Ureter (tissue), 1 donor: ENCODE results near the gene RIPK1. TPM values are rescaled to one million over a fixed set of nuclear protein-coding genes. Genes with fewer than 3 reads are reported as not detected.
"Not testable (repeated sequence)": the region's sequence is repeated elsewhere in the genome, so short reads cannot be mapped to it uniquely, and the experiment has no call there.

Source experiments
- DNase-seq: peaks from one replicate; pipeline ENCODE4 v3.0.0-alpha.2; 2020; ENCODE audit warnings: low spot score
- total RNA-seq: library from RNA; stranded (reverse); gene quantifications from one replicate; pipeline ENCODE4 v1.2.4, GENCODE V29; 2023
- donor health status: DM: yes; HTN: yes; CAD: no.

Gene RIPK1
- total RNA-seq, 1 donor from 2014 or later: 28.4 TPM

- no peak for DNase-seq
Measured at GRCh38 chr6:3045777-3046176, 22.5 kb upstream of the RIPK1 start.

GRCh38 chr6:3046295-3046694, 22.0 kb upstream of the RIPK1 start:
- no peak for DNase-seq

DNA sequence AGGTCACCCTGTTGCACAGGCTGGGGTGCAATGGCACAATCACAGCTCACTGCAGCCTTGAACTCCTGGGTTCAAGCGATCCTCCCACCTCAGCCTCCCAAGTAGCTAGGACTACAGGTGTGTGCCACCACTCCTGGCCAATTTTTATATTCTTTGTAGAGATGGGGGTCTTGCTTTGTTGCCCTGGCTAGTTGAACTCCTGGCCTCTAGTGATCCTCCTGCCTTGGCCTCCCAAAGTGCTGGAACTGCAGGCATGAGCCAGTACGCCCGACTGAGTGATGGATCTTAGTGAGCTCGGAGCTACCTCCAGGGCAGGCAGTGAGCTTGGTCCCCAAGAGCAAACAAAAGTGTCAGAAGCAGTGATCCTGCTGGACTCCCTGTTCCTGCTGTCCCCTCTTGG, 20.3 kb upstream of the RIPK1 start:
- not testable (repeated sequence) for DNase-seq

GRCh38 chr6:3052481-3053230, 15.6 kb upstream of the RIPK1 start:
- no peak for DNase-seq

DNA sequence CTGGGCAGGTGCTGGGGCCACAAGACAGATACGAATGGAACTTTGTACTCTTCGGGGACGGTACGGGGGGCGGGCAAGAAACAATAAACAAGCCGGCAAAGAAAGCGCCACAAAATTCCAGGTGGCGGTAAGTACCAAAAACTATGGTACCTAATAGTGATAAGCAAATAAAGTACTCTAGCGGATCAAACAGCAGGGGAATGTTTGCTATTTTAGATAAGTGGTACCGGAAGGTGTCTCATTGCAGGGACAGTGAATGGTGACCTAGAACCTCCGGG, 15.1 kb upstream of the RIPK1 start:
- DNase-seq: no peak

- peak; percentile 80 for DNase-seq
Measured at GRCh38 chr6:3054229-3055157, 13.8 kb upstream of the RIPK1 start.

- DNase-seq: not testable (repeated sequence)
Measured at GRCh38 chr6:3055158-3055499, 13.2 kb upstream of the RIPK1 start.

DNA sequence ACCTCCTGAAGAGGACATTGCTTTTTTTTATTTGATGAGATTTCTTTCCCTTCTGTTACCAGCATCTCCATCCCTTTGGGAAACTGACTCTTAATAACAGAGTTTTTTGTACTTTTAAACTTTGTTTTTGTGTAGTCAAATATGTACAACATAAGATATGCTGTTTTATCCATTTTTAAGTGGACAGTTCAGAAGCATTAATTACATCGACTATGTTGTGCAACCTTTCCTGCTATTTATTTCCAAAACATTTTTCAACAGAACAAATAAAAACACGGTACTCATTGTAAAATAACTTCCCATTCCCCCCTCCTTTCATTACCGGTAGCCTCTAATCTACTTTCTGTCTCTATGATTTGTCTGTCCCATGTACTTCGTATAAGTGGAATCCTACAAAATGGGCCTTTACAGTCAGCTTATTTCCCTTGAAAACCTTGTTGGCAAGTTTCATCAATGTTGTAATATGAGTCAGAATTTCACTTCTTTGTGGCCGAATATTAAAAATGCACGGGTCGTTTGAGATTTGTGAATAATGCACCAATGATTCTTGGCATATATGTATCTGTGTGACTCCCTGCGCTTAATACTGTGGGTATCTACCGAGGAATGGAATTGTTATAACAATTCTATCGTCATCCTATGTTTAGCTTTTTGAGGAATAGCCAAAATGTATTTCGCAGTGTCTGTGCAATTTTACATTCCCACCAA, 11.1 kb upstream of the RIPK1 start:
- DNase-seq: no peak

DNA sequence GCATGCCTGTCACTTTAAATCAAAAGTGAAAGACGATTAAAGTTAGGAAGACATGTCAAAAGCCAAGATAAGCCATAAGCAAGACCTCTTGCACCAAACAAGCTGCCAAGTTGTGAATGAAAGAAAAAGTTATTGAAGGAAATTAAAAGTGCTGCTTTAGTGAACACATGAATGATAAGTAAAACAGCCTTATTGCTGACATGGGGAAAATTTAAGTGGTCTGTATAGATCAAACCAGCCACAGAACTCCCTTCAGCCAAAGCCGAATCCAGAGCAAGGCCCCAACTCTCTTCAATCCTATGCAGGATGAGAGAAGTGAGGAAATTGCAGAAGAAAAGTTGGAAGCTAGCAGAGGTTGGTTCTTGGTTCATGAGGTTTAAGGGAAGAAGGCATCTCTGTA, 9.3 kb upstream of the RIPK1 start:
- no peak for DNase-seq

- not testable (repeated sequence) for DNase-seq
Measured at GRCh38 chr6:3060092-3060491, 8.2 kb upstream of the RIPK1 start.

DNA sequence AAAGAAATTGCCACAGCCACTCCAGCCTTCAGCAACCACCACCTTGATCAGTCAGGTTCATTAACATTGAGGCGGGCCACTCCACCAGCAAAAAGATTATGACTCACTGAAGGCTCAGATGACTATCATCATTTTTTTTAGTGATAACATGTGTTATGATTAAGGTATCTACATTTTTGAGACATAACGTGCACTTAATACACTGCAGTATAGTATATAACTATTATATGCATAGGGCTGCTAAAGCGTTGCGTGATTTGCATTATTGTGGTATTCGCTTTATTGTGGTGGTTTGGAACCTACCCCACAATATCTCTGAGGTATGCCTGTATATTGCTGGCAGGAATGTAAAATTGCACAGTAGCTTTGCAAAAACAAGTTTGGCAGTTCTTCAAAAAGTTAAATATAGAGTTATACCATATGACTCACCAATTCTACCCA, 6.8 kb upstream of the RIPK1 start:
- DNase-seq: no peak

DNA sequence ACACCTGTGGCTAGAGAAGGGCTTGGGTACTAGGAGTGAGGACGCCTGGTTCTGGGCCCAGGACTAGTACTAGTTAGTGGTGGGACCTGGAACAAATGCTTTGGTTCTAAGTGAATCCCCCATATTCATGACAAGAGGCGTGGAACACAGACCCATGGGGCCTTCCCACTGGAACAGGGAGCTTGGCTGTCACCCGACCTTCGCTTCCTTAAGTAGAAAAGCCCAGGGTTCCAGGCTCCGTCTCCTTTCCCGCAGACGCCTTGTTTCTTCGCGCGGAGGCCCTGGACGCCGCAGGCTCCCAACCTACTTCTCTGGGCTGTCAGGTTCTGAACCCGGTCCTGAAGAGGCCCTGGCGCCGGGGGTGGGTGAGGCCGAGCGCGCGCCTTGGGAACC, 5.0 kb upstream of the RIPK1 start:
- not testable (repeated sequence) for DNase-seq

- peak; percentile 95 for DNase-seq
Measured at GRCh38 chr6:3063733-3064700, 4.3 kb upstream of the RIPK1 start.

DNA sequence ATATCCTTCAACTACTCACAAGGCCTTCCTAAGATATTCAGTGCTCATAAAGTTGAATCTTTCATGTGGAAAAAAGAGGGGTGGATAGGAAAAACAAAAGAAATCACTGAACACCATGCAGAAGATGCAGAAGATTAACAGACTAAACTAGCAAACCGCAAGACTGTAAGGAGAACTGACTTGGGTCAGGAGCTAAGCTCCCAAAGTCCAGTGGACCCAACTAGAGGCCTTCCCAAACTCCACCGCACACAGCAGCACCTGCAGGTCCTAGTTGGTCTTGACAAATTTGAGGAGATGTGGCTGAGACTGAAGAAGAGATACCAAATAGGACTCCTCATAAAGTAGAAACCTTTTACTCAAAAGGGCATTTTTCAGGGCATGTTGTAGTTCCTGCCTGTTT, 3.3 kb downstream of the RIPK1 start:
- no peak for DNase-seq

- DNase-seq: no peak
Measured at GRCh38 chr6:3072798-3073197, 4.5 kb downstream of the RIPK1 start.

GRCh38 chr6:3073382-3073781, 5.1 kb downstream of the RIPK1 start:
- DNase-seq: no peak

GRCh38 chr6:3075772-3076113, 7.4 kb downstream of the RIPK1 start:
- no peak for DNase-seq

DNA sequence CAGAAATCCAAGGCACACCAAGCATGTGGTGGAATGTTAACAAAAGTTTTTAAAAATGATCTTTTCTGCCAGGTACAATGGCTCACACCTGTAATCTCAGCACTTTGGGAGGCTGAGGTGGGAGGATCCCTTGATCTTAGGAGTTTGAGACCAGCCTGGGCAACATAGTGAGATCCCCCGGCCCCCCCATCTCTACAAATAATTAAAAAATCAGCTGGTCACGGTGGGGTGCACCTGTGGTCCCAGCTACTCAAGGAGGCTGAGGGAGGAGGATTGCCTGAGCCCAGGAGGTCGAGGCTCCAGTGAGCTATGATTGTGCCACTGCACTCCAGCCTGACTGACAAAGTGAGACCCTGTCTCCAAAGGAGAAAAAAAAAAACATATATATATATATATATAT, 8.0 kb downstream of the RIPK1 start:
- DNase-seq: no peak

DNA sequence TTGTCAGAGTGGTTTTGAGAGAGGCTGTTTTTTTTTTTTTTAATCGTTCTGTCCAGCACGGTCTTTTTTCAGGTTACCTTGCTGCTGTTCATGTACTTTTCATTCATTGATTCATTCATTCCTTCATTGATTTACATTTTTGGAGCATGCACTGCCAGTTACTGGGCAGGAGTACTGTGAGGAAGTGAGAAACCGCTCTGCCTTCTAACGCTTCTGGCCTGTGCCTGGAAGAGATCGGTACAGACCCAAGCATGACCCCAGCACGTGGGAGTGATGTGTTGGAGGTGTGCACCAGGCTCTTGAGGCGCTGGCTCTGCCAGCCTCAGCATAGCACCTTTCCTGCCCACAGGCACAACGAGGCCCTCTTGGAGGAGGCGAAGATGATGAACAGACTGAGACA, 9.1 kb downstream of the RIPK1 start:
- DNase-seq: no peak

DNA sequence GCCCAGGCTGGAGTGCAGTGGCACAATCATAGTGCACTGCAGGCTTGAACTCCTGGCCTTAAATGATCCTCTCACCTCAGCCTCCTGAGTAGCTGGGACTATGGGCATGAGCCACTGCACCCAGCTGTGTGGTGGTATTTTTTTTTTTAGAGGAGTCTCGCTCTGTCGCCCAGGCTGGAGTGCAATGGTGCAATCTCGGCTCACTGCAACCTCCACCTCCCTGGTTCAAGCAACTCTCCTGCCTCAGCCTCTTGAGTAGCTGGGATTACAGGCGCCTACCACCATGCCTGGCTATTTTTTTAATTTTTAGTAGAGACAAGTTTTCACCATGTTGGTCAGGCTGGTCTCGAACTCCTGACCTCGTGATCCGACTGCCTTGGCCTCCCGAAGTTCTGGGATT, 10.7 kb downstream of the RIPK1 start:
- DNase-seq: not testable (repeated sequence)

DNA sequence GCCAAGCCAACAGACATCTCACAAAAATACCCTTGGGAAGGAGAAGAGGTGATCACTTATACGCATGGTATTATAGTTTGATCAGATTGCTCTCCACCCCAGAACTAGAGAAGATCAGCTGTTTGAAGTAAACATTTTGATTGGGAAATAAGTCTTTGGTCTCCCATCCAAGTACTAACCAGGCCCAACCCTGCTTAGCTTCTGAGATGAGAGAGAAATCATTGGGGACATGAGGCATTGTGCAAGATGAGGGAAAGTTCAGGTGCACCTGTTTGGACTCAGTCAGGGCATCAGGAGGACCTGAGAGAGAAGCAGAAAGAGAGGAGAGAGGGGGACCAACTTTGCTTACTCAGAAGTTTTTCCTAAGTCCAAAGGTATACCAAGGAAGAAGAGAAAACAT, 11.4 kb downstream of the RIPK1 start:
- DNase-seq: no peak

DNA sequence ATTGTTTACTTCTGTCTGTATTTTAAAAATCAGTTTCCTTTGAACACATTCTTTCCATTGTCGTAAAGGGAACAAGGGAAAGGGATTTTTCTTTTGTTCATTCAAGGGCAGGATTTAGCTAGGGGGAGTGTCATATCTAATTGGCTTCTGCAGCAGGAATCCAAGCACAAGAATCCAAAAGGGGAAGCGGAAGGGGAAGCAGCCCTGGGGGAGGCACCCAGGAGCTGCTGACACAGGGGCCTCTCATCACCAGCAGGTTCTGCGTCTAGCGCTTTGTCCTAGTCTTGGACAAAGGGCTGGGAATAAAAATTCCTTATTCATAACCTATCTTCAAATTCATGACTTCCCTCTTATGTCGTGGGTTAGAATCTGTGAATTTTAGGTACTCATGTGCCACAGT, 13.7 kb downstream of the RIPK1 start:
- no peak for DNase-seq
